Coronary artery (tissue), 2 donors: Measurements from ENCODE around the gene CLEC10A.
"Not testable (repeated sequence)": the region's sequence is repeated elsewhere in the genome, so short reads cannot be mapped to it uniquely, and the experiment has no call there.

Experiments used
- DNase-seq: peaks from one replicate; pipeline ENCODE4 v3.0.0-alpha.2; 2017; ENCODE audit warnings: low spot score
- H3K27ac ChIP-seq, 2 donors: fragments of 200-600 bp; sonication (generic); one replicate each; pipeline ENCODE4 v1.5.1; 2016 to 2019
- H3K4me3 ChIP-seq: fragments of 200-600 bp; sonication (generic); 2 replicates; pipeline ENCODE4 v1.5.1; 2016; ENCODE audit warnings: mild to moderate bottlenecking, moderate library complexity
- CTCF ChIP-seq: fragments of 200-600 bp; sonication (generic); IDR thresholded peaks from one replicate; pipeline ENCODE4 v1.5.1; 2019; ENCODE audit warnings: antibody characterized with exemption

Gene CLEC10A, protein sequence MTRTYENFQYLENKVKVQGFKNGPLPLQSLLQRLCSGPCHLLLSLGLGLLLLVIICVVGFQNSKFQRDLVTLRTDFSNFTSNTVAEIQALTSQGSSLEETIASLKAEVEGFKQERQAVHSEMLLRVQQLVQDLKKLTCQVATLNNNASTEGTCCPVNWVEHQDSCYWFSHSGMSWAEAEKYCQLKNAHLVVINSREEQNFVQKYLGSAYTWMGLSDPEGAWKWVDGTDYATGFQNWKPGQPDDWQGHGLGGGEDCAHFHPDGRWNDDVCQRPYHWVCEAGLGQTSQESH

GRCh38 chr17:7079581-7080455 lies at the start of gene CLEC10A:
Gene CLEC10A, minus strand, starts transcription at chr17:7080251. Its CDS starts 1,439 bp downstream, at chr17:7078812.
- no peak for DNase-seq
- no peak for TF ChIP-seq CTCF
- Histone ChIP-seq H3K27ac (peak within 1 kb of the TSS in 1 of 2 donors; percentile 58), H3K4me3 (peak within 1 kb of the TSS; percentile 38)

DNA sequence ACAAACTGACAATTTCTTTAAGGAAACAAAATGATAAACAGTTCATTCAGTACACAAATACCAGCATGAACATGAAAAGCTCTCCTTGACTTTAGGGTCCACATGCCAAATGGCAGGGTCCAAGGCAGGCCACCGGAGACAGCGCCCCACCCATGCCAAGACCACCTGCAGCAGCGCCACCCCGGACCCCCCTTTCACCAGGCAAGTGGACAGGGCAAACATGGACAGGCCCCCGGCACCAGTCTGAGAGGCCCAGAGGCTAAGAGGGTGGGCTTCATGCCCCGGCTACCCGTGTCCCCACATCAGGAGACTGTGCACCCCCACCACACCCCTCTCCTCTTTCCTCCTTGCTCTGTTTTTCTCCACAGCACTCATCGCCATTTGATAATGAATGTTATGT lies 49.3 kb upstream of the CLEC10A start:
- no peak for DNase-seq
- Histone ChIP-seq H3K27ac (no peak overlapping the region), H3K4me3 (no peak overlapping the region)
- no peak for TF ChIP-seq CTCF

GRCh38 chr17:7128160-7128559 lies 48.1 kb upstream of the CLEC10A start:
- no peak for TF ChIP-seq CTCF
- no peak for DNase-seq
- no peak overlapping the region for H3K4me3 ChIP-seq
- H3K27ac ChIP-seq, result no peak overlapping the region

DNA sequence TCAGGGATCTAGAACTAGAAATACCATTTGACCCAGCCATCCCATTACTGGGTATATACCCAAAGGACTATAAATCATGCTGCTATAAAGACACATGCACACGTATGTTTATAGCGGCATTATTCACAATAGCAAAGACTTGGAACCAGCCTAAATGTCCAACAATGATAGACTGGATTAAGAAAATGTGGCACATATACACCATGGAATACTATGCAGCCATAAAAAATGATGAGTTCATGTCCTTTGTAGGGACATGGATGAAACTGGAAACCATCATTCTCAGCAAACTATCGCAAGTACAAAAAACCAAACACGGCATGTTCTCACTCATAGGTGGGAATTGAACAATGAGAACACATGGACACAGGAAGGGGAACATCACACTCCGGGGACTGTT lies 47.5 kb upstream of the CLEC10A start:
- not testable (repeated sequence) for H3K27ac ChIP-seq, H3K4me3 ChIP-seq

GRCh38 chr17:7126386-7126785 lies 46.3 kb upstream of the CLEC10A start:
- not testable (repeated sequence) for DNase-seq, H3K4me3 ChIP-seq, H3K27ac ChIP-seq

More for the DNA sequence above, 47.5 kb upstream of the CLEC10A start:
- DNase-seq, result not testable (repeated sequence)

- no peak for DNase-seq
- TF ChIP-seq CTCF, result no peak
Observed at GRCh38 chr17:7124923-7125322, 44.9 kb upstream of the CLEC10A start.

DNA sequence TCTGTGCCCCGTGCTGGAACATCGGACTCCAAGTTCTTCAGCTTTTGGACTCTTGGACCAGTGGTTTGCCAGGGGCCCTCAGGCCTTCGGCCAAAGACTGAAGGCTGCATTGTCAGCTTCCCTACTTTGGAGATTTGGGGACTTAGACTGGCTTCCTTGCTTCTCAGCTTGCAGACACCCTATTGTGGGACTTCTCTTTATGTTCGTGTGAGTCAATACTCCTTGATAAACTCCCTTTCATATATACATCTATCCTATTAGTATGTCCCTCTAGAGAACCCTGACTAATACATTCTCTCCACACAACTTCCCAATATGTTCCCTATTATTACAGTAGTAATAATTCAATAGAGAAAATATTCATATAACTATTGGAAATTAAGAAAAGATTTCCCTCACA lies 43.8 kb upstream of the CLEC10A start:
- no peak for TF ChIP-seq CTCF
- H3K27ac ChIP-seq, result no peak overlapping the region
- H3K4me3 ChIP-seq, result no peak overlapping the region
- no peak for DNase-seq

More at GRCh38 chr17:7124923-7125322, 44.9 kb upstream of the CLEC10A start:
- H3K4me3 ChIP-seq, result no peak overlapping the region
- no peak overlapping the region for H3K27ac ChIP-seq

- no peak for TF ChIP-seq CTCF
- DNase-seq, result no peak
- Histone ChIP-seq H3K27ac (no peak overlapping the region), H3K4me3 (no peak overlapping the region)
Observed at GRCh38 chr17:7122381-7122780, 42.3 kb upstream of the CLEC10A start.

- peak overlapping the region in 1 of 2 donors; percentile 74 for H3K27ac ChIP-seq
- H3K4me3 ChIP-seq, DNase-seq: not testable (repeated sequence)
Observed at GRCh38 chr17:7120635-7121034, 40.6 kb upstream of the CLEC10A start.
